PFSK-1 (cell line): ENCODE results near the gene MFSD2B.

Experiments used
- FOXP2 ChIP-seq: optimal IDR thresholded peaks from 2 replicates; pipeline ENCODE3; 2011; ENCODE audit warnings: borderline replicate concordance, control low read depth, inconsistent platforms; ENCODE audit not compliant: insufficient read depth; ENCODE audit errors: extremely low read length, extremely low read depth
- POLR2AphosphoS5 ChIP-seq: IDR thresholded peaks from 2 replicates; pipeline ENCODE4 v1.6.1; 2012; ENCODE audit warnings: low read depth, mild to moderate bottlenecking, control low read depth, low read length, moderate library complexity
- SIN3A ChIP-seq: IDR thresholded peaks from 2 replicates; pipeline ENCODE4 v1.6.1; 2012; ENCODE audit warnings: mild to moderate bottlenecking, low read length, moderate library complexity, borderline replicate concordance; ENCODE audit not compliant: insufficient read depth
- TAF1 ChIP-seq: IDR thresholded peaks from 2 replicates; pipeline ENCODE4 v1.6.1; 2012; ENCODE audit warnings: low read length, control low read depth, borderline replicate concordance; ENCODE audit not compliant: insufficient read depth
- TF ChIP-seq, protein P1 (sequence below), 2 experiments: IDR thresholded peaks; 2 replicates each; pipeline versions ENCODE4 v1.6.1 to v1.8.0; 2011 to 2012; ENCODE audit warnings: low read depth in 2 of 2, low read length in 2 of 2, control low read depth in 1 of 2, inconsistent platforms in 1 of 2, mild to moderate bottlenecking in 1 of 2, moderate library complexity in 1 of 2; ENCODE audit not compliant: insufficient read depth in 1 of 2

DNA sequence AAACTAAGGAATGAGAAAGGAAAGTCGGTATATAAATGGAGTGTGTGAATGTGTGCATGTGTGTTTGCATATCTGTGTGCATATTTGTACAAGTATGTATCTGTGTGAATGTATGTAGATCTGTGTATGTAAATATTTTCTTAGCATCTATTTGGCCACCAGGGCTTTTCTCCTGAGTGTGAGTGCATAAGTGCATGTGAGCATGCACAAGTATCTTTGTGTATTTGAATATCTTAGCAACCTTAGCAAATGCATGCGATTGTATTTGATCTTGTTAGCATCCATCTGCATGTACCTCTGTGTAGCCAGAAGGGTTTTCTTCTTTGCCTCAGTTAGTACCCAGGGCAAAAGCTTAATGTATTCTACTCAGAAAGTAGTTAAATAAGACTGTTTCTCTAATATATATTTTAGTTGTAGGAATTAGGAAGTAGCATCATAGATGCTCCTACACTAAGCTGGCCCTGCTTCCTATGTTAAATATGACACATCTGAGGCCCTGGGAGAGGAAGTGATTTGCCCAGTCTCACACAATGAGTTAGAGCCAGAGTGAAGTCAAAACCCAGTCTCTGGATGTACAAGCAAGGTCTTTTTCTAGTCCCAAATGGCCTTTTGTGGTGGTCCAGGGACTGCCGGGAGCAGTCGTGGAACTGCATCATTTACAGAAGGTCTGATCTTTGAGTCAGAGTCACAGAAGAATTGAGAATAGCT is 48.8 kb downstream of the MFSD2B start:
- TF ChIP-seq POLR2AphosphoS5 (no peak), SIN3A (no peak), TAF1 (no peak), FOXP2 (no peak)
- TF ChIP-seq, protein P1, sequence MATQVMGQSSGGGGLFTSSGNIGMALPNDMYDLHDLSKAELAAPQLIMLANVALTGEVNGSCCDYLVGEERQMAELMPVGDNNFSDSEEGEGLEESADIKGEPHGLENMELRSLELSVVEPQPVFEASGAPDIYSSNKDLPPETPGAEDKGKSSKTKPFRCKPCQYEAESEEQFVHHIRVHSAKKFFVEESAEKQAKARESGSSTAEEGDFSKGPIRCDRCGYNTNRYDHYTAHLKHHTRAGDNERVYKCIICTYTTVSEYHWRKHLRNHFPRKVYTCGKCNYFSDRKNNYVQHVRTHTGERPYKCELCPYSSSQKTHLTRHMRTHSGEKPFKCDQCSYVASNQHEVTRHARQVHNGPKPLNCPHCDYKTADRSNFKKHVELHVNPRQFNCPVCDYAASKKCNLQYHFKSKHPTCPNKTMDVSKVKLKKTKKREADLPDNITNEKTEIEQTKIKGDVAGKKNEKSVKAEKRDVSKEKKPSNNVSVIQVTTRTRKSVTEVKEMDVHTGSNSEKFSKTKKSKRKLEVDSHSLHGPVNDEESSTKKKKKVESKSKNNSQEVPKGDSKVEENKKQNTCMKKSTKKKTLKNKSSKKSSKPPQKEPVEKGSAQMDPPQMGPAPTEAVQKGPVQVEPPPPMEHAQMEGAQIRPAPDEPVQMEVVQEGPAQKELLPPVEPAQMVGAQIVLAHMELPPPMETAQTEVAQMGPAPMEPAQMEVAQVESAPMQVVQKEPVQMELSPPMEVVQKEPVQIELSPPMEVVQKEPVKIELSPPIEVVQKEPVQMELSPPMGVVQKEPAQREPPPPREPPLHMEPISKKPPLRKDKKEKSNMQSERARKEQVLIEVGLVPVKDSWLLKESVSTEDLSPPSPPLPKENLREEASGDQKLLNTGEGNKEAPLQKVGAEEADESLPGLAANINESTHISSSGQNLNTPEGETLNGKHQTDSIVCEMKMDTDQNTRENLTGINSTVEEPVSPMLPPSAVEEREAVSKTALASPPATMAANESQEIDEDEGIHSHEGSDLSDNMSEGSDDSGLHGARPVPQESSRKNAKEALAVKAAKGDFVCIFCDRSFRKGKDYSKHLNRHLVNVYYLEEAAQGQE (IDR thresholded peaks at IDR 0.05; ENCODE audit: insufficient read depth in 1 of 2, low read depth in 2 of 2, low read length in 2 of 2) = no peak
